ENCODE measurements around the gene OSCP1.

The OSCP1 gene

GRCh38 chr1:36382669-36383068 lies 67.6 kb downstream of the OSCP1 start:
- no peak for DNase-seq (ENCODE audit: low spot score)

DNA sequence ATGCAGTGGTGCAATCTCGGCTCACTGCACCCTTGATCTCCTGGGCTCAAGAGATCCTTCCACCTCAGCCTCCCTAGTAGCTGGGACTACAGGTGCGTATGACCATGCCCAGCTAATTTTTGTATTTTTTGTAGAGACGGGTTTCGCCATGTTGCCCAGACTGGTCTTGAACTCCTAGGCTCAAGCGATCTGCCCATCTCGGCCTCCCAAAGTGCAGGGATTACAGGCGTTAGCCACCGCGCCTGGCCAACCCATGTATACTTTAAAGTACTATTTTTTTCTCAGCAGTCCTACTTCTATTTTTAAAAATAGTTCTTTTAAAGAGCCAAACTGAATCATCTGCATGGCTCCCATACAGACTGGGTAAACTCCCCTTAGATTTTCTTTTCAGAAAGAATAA lies 68.0 kb downstream of the OSCP1 start:
- DNase-seq (ENCODE audit: low spot score): no peak

DNA sequence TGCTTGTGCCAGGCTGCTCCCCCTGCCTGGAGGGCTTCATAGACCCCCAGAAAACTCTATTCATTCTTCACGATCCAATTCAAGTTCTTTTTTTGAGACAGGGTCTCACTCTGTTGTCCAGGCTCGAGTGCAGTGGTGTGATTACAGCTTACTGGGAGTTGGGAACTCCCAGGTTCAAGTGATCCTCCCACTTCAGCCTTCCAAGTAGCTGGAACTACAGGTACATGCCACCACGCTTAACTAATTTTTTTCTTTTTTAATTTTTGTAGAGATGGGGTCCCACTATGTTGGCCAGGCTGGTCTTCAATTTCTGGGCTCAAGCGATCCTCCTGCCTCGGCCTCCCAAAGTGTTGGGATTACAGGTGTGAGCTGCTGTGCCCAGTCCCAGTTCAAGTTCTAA lies 68.8 kb downstream of the OSCP1 start:
- no peak for DNase-seq (ENCODE audit: low spot score)

DNA sequence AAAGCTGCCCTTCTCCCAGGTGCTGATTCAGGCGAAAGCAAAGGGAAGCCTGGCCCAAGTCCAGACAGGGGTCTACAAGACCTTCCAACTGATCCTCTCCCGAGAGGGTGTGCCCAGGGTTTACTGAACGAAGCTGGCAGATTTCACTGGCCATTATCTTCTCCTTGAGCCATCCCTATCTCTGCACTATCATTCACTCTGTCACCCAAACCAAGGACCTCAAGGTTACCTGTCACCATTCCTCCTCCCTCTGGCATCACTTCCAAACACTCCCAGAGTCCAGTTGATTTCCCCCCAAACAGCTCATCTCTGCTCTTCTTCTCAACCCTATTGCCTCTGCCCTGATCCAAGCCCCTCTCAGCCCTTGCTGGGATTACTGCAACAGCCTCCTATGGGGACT lies 69.5 kb downstream of the OSCP1 start:
- DNase-seq (ENCODE audit: low spot score): no peak

GRCh38 chr1:36380143-36380619 lies 70.1 kb downstream of the OSCP1 start:
- no peak for DNase-seq (ENCODE audit: low spot score)

GRCh38 chr1:36377791-36378492 lies 72.3 kb downstream of the OSCP1 start:
- DNase-seq (ENCODE audit: low spot score): peak; percentile 36

GRCh38 chr1:36372617-36373016 lies 77.6 kb downstream of the OSCP1 start:
- no peak for DNase-seq (ENCODE audit: low spot score)

GRCh38 chr1:36369061-36369861 lies 81.0 kb downstream of the OSCP1 start:
- DNase-seq (ENCODE audit: low spot score): peak; percentile 87
